HL-60 (cell line): Measurements from ENCODE around the gene ADRA2C.

Source experiments
- DNase-seq, 2 experiments: peaks; one replicate each; pipeline ENCODE4 v3.0.0-alpha.2; 2010 to 2020; ENCODE audit warnings: low read depth in 1 of 2, low spot score in 1 of 2
- H3K27ac ChIP-seq: fragments of 250-450 bp; sonication (Bioruptor Pico); replicated peaks from 2 replicates; pipeline ENCODE4 v1.5.1; 2020; ENCODE audit warnings: mild to moderate bottlenecking, moderate library complexity
- H3K27me3 ChIP-seq: fragments of 250-450 bp; sonication (Bioruptor Pico); 2 replicates; pipeline ENCODE4 v1.5.1; 2021; ENCODE audit warnings: mild to moderate bottlenecking, moderate library complexity; ENCODE audit not compliant: insufficient read depth, poor library complexity, severe bottlenecking
- H3K4me3 ChIP-seq: replicated peaks from 2 replicates; pipeline ENCODE4 v1.5.1; 2011; ENCODE audit warnings: mild to moderate bottlenecking, control low read depth, low read length; ENCODE audit not compliant: insufficient read depth
- CTCF ChIP-seq: IDR thresholded peaks from one replicate; pipeline ENCODE4 v1.5.1; 2011; ENCODE audit warnings: low read length, control low read depth, inconsistent platforms; ENCODE audit not compliant: insufficient read depth
- GABPA ChIP-seq: IDR thresholded peaks from 2 replicates; pipeline ENCODE4 v1.6.1; 2012; ENCODE audit warnings: low read depth
- POLR2AphosphoS5 ChIP-seq: IDR thresholded peaks from 2 replicates; pipeline ENCODE4 v1.6.1; 2012; ENCODE audit warnings: low read depth
- REST ChIP-seq: IDR thresholded peaks from 2 replicates; pipeline ENCODE4 v1.6.1; 2012; ENCODE audit warnings: low read depth; ENCODE audit not compliant: insufficient replicate concordance
- SPI1 ChIP-seq: IDR thresholded peaks from 2 replicates; pipeline ENCODE4 v1.6.1; 2012; ENCODE audit warnings: low read depth, mild to moderate bottlenecking, borderline replicate concordance

ADRA2C gene

GRCh38 chr4:3748136-3748898, 17.9 kb upstream of the ADRA2C start:
- H3K27me3 ChIP-seq: peaks cover 13% of the 10 kb centered on the region
- TF ChIP-seq GABPA (no peak), POLR2AphosphoS5 (no peak), REST (no peak), CTCF (no peak), SPI1 (no peak)
- no peak overlapping the region for H3K4me3 ChIP-seq
- no peak for DNase-seq
- no peak overlapping the region for H3K27ac ChIP-seq

GRCh38 chr4:3749081-3749480, 17.1 kb upstream of the ADRA2C start:
- TF ChIP-seq GABPA (no peak), CTCF (no peak), REST (no peak), POLR2AphosphoS5 (no peak), SPI1 (no peak)
- Histone ChIP-seq H3K27me3 (peaks cover 15% of the 10 kb centered on the region), H3K4me3 (no peak overlapping the region), H3K27ac (no peak overlapping the region)
- no peak for DNase-seq

GRCh38 chr4:3750334-3750733, 15.9 kb upstream of the ADRA2C start:
- DNase-seq: no peak
- no peak overlapping the region for H3K4me3 ChIP-seq
- H3K27ac ChIP-seq: no peak overlapping the region
- peaks cover 15% of the 10 kb centered on the region for H3K27me3 ChIP-seq
- TF ChIP-seq GABPA (no peak), POLR2AphosphoS5 (no peak), CTCF (no peak), REST (no peak), SPI1 (no peak)
